ENCODE results near the gene PBXIP1.

The PBXIP1 gene

DNA sequence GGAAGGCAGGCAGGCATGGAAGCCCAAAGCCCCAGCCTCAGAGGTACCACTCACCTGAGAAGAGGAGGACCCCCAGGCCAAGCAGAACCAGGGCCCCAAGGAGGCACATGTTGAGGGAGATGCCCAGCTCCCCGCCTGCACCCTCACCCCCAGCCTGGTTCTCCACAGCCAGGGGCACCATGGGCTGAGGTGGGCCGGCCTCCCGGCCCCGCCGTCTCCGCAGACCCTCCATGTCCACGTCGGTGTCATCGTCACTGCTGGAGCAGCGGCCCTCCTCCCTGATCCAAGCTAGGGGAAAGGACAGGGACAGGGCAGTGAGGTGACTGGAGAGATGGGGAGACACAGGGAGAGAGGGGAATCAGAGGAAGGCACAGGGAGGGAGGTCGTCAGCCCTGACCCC lies 7.8 kb downstream of the PBXIP1 start:
- in situ Hi-C loops (cut with MboI; ENCODE audit: low sequenced_read_pairs, unreplicated experiment) = no loop called here
- TF ChIP-seq, protein P1, sequence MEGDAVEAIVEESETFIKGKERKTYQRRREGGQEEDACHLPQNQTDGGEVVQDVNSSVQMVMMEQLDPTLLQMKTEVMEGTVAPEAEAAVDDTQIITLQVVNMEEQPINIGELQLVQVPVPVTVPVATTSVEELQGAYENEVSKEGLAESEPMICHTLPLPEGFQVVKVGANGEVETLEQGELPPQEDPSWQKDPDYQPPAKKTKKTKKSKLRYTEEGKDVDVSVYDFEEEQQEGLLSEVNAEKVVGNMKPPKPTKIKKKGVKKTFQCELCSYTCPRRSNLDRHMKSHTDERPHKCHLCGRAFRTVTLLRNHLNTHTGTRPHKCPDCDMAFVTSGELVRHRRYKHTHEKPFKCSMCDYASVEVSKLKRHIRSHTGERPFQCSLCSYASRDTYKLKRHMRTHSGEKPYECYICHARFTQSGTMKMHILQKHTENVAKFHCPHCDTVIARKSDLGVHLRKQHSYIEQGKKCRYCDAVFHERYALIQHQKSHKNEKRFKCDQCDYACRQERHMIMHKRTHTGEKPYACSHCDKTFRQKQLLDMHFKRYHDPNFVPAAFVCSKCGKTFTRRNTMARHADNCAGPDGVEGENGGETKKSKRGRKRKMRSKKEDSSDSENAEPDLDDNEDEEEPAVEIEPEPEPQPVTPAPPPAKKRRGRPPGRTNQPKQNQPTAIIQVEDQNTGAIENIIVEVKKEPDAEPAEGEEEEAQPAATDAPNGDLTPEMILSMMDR (IDR thresholded peaks at IDR 0.05; ENCODE audit: borderline replicate concordance, control extremely low read depth, extremely low read depth, insufficient read depth, missing control alignments) = no peak
- DNase-seq (ENCODE audit: low spot score) = no peak

DNA sequence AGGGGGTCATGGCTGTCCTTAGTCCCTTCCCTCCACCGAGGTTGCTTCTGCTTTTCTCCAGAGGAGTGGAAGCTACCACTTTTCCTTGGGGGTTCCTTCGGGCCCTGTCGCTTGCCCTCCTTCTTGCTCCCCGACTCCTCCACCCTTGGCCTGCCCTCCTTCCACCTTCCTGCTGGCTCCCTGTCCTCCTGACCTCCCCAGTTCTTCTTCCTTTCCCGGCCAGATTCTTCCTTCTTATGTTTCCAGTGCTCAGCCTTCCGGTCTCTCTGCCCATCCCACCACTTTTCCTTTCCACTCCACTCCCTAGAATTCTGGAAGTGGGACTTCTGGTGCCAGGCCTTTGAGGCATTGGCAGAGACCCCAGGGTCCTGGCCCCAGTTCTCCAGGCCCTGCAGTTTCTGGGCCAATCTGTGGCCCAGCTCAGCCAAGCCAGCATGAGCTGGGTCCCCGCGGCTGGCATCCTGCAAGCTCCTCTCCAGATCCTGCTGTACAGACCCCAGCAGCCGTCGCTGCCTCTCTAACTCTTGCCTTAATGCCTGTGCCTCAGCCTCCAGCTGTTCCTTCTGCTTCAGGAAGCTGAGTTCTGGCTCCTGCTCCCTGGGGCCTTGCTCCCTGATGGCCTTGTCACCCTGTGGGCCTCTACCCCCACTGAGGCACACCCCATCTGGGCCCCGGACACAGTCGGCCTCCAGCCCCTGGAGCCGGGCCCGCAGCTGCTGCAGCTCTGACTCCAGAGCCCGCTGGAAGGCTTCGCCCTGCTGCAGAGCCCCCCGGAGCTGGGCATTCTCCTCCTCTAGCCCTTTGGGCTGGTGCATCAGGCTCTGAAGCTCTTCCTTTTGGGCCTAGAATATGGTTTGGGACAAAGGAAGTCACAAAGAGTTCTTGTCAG lies 9.7 kb downstream of the PBXIP1 start:
- no peak for DNase-seq (ENCODE audit: low spot score)
- in situ Hi-C loops (cut with MboI; ENCODE audit: low sequenced_read_pairs, unreplicated experiment) = no loop called here
- TF ChIP-seq, protein P1 (IDR thresholded peaks at IDR 0.05; ENCODE audit: borderline replicate concordance, control extremely low read depth, extremely low read depth, insufficient read depth, missing control alignments) = no peak

DNA sequence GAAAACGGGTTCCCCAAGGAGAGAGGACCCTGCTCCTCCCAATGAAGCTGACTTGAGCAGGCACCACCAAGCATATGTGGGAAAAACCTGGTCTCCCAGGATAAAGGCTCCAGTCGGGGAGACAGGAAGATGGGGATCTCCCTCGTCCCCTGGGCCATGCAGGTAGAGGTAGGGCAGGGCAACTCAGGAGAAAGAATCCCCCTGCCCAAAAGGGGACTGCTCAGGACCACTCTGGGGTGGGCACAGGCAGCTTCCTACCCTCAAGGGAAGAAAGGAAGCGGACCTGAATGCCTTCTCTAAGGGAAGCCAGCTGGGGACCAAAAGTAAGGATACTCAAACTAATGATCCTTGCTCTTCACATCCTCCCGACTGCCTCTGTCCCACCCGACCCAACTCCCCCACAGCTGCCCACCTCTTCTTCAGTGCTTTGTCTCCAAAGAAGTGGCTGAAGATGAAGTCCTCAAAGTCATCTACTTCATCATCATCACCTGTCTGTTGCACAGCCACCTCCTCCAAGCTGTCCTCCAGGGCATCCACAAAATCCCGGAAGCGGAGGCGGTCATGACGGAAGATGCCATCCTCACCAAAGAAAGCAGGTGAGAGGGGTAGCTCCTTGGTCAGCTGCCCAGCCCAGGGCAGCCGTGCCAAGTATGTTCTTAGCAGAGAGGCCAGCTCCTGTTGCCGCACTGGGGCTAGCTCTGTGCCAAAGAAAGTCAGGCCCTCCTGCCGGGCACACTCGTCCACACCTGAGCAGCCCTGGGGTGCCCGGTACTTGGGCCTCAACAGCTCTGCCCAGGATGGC lies 10.5 kb downstream of the PBXIP1 start:
- DNase-seq (ENCODE audit: low spot score) = no peak
- in situ Hi-C loops (cut with MboI; ENCODE audit: low sequenced_read_pairs, unreplicated experiment) = no loop called here
- TF ChIP-seq, protein P1 (IDR thresholded peaks at IDR 0.05; ENCODE audit: borderline replicate concordance, control extremely low read depth, extremely low read depth, insufficient read depth, missing control alignments) = no peak

DNA sequence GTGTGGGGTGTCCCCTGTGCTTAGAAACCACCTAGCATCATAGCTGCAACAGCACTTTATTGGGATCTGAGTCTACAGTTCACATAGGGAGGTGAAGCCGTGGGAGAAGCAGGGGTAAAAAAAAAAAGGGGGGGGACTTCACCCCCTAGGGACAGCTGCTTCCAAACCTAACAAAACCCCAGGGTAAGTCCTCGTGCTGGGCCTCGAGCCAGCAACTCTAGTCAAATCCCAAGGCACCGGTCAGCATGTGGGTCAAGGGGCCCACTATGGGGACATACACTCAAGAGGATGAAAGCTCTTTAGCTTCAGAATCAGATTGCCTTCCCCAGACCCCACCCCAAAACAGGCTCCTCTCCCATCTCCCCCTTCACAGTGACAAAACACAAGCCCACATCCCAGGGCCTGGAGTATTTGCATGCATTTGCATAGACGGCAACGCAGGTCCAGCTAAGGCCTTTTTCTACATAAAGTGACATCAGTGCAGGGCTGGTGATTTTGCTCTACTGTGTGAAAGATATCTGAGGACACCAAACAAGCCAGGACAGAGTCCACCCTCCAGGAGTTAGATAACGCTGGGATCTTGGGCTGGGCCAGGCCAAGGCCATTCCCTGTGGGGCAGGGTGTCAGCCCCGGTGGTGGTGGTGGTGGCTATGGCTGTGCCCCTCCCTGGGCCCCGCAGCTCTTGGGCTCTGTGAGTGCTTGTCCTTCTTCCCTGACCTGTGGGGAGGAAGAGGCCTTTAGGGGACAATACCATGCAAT lies 11.3 kb downstream of the PBXIP1 start:
- TF ChIP-seq, protein P1 (IDR thresholded peaks at IDR 0.05; ENCODE audit: borderline replicate concordance, control extremely low read depth, extremely low read depth, insufficient read depth, missing control alignments) = no peak
- in situ Hi-C loops (cut with MboI; ENCODE audit: low sequenced_read_pairs, unreplicated experiment) = no loop called here
- DNase-seq (ENCODE audit: low spot score) = no peak

DNA sequence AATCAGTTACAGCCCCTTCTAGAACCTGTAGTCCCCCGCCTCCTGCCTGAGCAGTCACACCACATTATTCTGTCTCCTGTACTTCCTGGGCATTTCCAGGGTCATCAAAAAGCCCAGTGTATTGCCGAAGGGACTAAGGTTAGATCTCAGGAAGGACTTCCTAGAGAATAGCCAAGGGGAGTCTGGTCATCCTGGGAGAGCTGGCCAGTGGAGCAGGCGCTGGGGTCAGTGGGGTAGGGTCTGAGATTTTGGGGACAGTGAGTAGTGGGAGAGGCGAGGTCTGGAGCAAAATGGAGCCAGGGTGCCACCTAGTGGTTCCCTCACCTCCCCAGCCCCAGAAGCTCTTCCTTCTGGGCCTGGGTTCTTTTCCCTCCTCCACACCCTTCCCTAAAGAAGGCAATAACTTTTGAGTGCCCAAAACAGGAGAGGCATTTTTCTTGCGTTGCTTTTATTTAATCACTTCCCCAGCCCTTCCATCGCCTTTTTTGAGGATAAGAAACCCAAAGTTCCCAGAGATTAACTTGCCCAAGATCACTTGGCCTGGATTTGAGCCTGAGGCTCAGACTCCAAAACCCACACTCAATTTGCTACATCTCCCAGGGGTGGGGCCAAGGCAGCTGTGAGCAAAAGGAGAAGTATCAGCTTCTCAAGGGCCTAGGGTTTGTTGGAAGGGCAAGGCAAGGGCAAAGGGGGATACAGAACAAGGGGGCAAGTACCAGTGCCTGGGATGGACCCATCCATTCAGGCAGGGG lies 12.1 kb downstream of the PBXIP1 start:
- TF ChIP-seq, protein P1 (IDR thresholded peaks at IDR 0.05; ENCODE audit: borderline replicate concordance, control extremely low read depth, extremely low read depth, insufficient read depth, missing control alignments) = peak; percentile 85
- peak; percentile 65 for DNase-seq (ENCODE audit: low spot score)
- in situ Hi-C loops (cut with MboI; ENCODE audit: low sequenced_read_pairs, unreplicated experiment) = no loop called here

Measured in GM13976 (cell line).